WTC11 (cell line): ENCODE measurements around the gene GLI1.

Experiments
- CREB1 ChIP-seq: sonication (generic); formaldehyde crosslinking; IDR thresholded peaks from 2 replicates; pipeline ENCODE4 v1.8.0; 2023; ENCODE audit warnings: mild to moderate bottlenecking, missing genetic modification reagents
- CTCF ChIP-seq: fragments of 200-600 bp; IDR thresholded peaks from 2 replicates; pipeline ENCODE4 v1.8.0; 2022; ENCODE audit warnings: antibody characterized with exemption
- ELF4 ChIP-seq: sonication (generic); formaldehyde crosslinking; IDR thresholded peaks from 2 replicates; pipeline ENCODE4 v1.8.1; 2022; ENCODE audit warnings: low read depth, mild to moderate bottlenecking, moderate library complexity, missing genetic modification reagents
- ETV6 ChIP-seq: sonication (generic); formaldehyde crosslinking; IDR thresholded peaks from 2 replicates; pipeline ENCODE4 v1.8.1; 2022; ENCODE audit warnings: mild to moderate bottlenecking, missing genetic modification reagents
- FOXK1 ChIP-seq: sonication (generic); formaldehyde crosslinking; IDR thresholded peaks from 2 replicates; pipeline ENCODE4 v1.8.0; 2022; ENCODE audit warnings: mild to moderate bottlenecking, moderate library complexity, missing genetic modification reagents
- FOXP1 ChIP-seq: sonication (generic); formaldehyde crosslinking; IDR thresholded peaks from 2 replicates; pipeline ENCODE4 v1.8.0; 2022; ENCODE audit warnings: missing genetic modification reagents, mild to moderate bottlenecking, moderate library complexity, borderline replicate concordance
- GABPB1 ChIP-seq: sonication (generic); formaldehyde crosslinking; IDR thresholded peaks from 2 replicates; pipeline ENCODE4 v1.8.1; 2023; ENCODE audit warnings: mild to moderate bottlenecking, missing genetic modification reagents
- NR3C1 ChIP-seq: sonication (generic); formaldehyde crosslinking; conservative IDR thresholded peaks from 2 replicates; pipeline ENCODE4 v1.8.1; 2023; ENCODE audit warnings: low read depth, mild to moderate bottlenecking, missing genetic modification reagents
- SP1 ChIP-seq: sonication (generic); formaldehyde crosslinking; conservative IDR thresholded peaks from 2 replicates; pipeline ENCODE4 v1.8.1; 2022; ENCODE audit warnings: missing genetic modification reagents
- TP53 ChIP-seq: sonication (generic); formaldehyde crosslinking; IDR thresholded peaks from 2 replicates; pipeline ENCODE4 v1.8.1; 2023; ENCODE audit warnings: mild to moderate bottlenecking, missing genetic modification reagents
- ZBTB43 ChIP-seq: sonication (generic); formaldehyde crosslinking; IDR thresholded peaks from 2 replicates; pipeline ENCODE4 v1.8.1; 2023; ENCODE audit warnings: mild to moderate bottlenecking, missing genetic modification reagents
- ZNF121 ChIP-seq: sonication (generic); formaldehyde crosslinking; IDR thresholded peaks from 2 replicates; pipeline ENCODE4 v1.8.0; 2023; ENCODE audit warnings: missing genetic modification reagents
- ZNF263 ChIP-seq: sonication (generic); formaldehyde crosslinking; IDR thresholded peaks from 2 replicates; pipeline ENCODE4 v1.8.1; 2022; ENCODE audit warnings: low read depth, mild to moderate bottlenecking, moderate library complexity, missing genetic modification reagents
- ZNF416 ChIP-seq: fragments of 250-450 bp; sonication (Bioruptor Pico); IDR thresholded peaks from 2 replicates; pipeline ENCODE4 v1.9.0; 2021; ENCODE audit warnings: mild to moderate bottlenecking, inconsistent platforms

DNA sequence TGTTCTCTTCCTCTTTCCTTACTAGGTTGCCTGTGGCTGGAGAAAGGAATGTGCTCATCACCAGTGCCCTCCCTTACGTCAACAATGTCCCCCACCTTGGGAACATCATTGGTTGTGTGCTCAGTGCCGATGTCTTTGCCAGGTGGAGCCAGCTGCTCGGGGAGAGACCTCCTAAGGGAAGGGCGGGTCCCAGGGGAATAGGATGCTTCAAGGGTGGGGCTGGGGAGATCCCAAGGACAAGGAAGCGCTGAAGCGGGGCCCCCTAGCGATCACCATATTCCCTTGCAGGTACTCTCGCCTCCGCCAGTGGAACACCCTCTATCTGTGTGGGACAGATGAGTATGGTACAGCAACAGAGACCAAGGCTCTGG lies 38.5 kb downstream of the GLI1 start:
- TF ChIP-seq CTCF: peak; percentile 16; the same call in 1 of the 2 replicates
- TF ChIP-seq FOXK1 (CRISPR knock-in tag): no peak
- no peak for TF ChIP-seq ELF4 (CRISPR knock-in tag)
- TF ChIP-seq TP53 (CRISPR knock-in tag): no peak
- no peak for TF ChIP-seq ZNF121
- TF ChIP-seq SP1 (CRISPR knock-in tag): no peak
- no peak for TF ChIP-seq ETV6 (CRISPR knock-in tag)
- TF ChIP-seq CREB1: no peak
- no peak for TF ChIP-seq FOXP1 (CRISPR knock-in tag)
- no peak for TF ChIP-seq ZNF416
- no peak for TF ChIP-seq NR3C1
- no peak for TF ChIP-seq ZNF263 (CRISPR knock-in tag)
- TF ChIP-seq GABPB1: no peak
- TF ChIP-seq ZBTB43 (CRISPR knock-in tag): no peak
